SK-N-SH treated with all-trans-retinoic acid at 6 μM for 48 hours (cell line): ENCODE data around the gene ZMIZ2.

ENCODE experiments used
- ATAC-seq: fragments of 200-7000 bp; cut with Tn5 transposase; 3 replicates; pipeline ENCODE4 v1.9.1; 2020; ENCODE audit warnings: mild to moderate bottlenecking, moderate library complexity
- ARNTL ChIP-seq: fragments of 450-650 bp; formaldehyde crosslinking; IDR thresholded peaks from 2 replicates; pipeline ENCODE4 v1.5.0; 2020; ENCODE audit warnings: low read depth, mild to moderate bottlenecking, moderate library complexity, borderline replicate concordance
- CREB5 ChIP-seq: fragments of 250-450 bp; sonication (Bioruptor Pico); IDR thresholded peaks from 2 replicates; pipeline ENCODE4 v1.5.1; 2020; ENCODE audit warnings: low read depth, mild to moderate bottlenecking, moderate library complexity
- CSRNP3 ChIP-seq: fragments of 250-450 bp; sonication (Bioruptor Pico); IDR thresholded peaks from 2 replicates; pipeline ENCODE4 v1.5.1; 2021; ENCODE audit warnings: mild to moderate bottlenecking, moderate library complexity
- GLIS3 ChIP-seq: fragments of 250-450 bp; sonication (Bioruptor Pico); IDR thresholded peaks from 2 replicates; pipeline ENCODE4 v1.5.0; 2020; ENCODE audit warnings: mild to moderate bottlenecking, moderate library complexity
- OSR1 ChIP-seq: fragments of 250-450 bp; sonication (Bioruptor Pico); IDR thresholded peaks from 2 replicates; pipeline ENCODE4 v1.8.0; 2022; ENCODE audit warnings: moderate library complexity, mild to moderate bottlenecking, inconsistent platforms
- PATZ1 ChIP-seq: fragments of 250-450 bp; sonication (Bioruptor Pico); IDR thresholded peaks from 2 replicates; pipeline ENCODE4 v1.8.0; 2020; ENCODE audit warnings: mild to moderate bottlenecking, moderate library complexity, borderline replicate concordance
- PPARA ChIP-seq: fragments of 250-450 bp; sonication (Bioruptor Pico); IDR thresholded peaks from 2 replicates; pipeline ENCODE4 v1.5.0; 2020; ENCODE audit warnings: mild to moderate bottlenecking, borderline replicate concordance
- RARB ChIP-seq: fragments of 250-450 bp; sonication (Bioruptor Pico); IDR thresholded peaks from 2 replicates; pipeline ENCODE4 v1.8.0; 2021; ENCODE audit warnings: mild to moderate bottlenecking, moderate library complexity
- SNAI2 ChIP-seq: fragments of 250-450 bp; sonication (Bioruptor Pico); IDR thresholded peaks from 2 replicates; pipeline ENCODE4 v1.5.0; 2020; ENCODE audit warnings: mild to moderate bottlenecking, moderate library complexity
- TCF4 ChIP-seq: fragments of 250-450 bp; sonication (Bioruptor Pico); IDR thresholded peaks from 2 replicates; pipeline ENCODE4 v1.8.0; 2021; ENCODE audit warnings: mild to moderate bottlenecking, moderate library complexity, borderline replicate concordance
- TOX ChIP-seq: fragments of 250-450 bp; sonication (Bioruptor Pico); IDR thresholded peaks from 2 replicates; pipeline ENCODE4 v1.8.0; 2021; ENCODE audit warnings: mild to moderate bottlenecking, moderate library complexity, borderline replicate concordance
- ZC3H10 ChIP-seq: fragments of 250-450 bp; sonication (Bioruptor Pico); IDR thresholded peaks from 2 replicates; pipeline ENCODE4 v1.5.1; 2021; ENCODE audit warnings: mild to moderate bottlenecking, moderate library complexity
- ZFP3 ChIP-seq: fragments of 250-450 bp; sonication (Bioruptor Pico); IDR thresholded peaks from 2 replicates; pipeline ENCODE4 v1.5.0; 2020; ENCODE audit warnings: mild to moderate bottlenecking, moderate library complexity
- ZNF565 ChIP-seq: fragments of 450-650 bp; formaldehyde crosslinking; conservative IDR thresholded peaks from 2 replicates; pipeline ENCODE4 v1.5.0; 2020; ENCODE audit warnings: low read depth, mild to moderate bottlenecking, moderate library complexity
- ZNF70 ChIP-seq: fragments of 450-650 bp; formaldehyde crosslinking; IDR thresholded peaks from 2 replicates; pipeline ENCODE4 v1.5.0; 2020; ENCODE audit warnings: mild to moderate bottlenecking, moderate library complexity
- ZNF8 ChIP-seq: fragments of 450-650 bp; formaldehyde crosslinking; IDR thresholded peaks from 2 replicates; pipeline ENCODE4 v1.5.0; 2020; ENCODE audit warnings: mild to moderate bottlenecking, moderate library complexity
- TF ChIP-seq, protein P1 (sequence below): fragments of 250-450 bp; sonication (Bioruptor Pico); IDR thresholded peaks from 2 replicates; pipeline ENCODE4 v1.8.0; 2021; ENCODE audit warnings: low read depth, mild to moderate bottlenecking, moderate library complexity, borderline replicate concordance

The ZMIZ2 gene

GRCh38 chr7:44814919-44815318, 66.3 kb downstream of the ZMIZ2 start:
- TF ChIP-seq TOX (CRISPR knock-in tag): no peak
- no peak for TF ChIP-seq ZC3H10 (CRISPR knock-in tag)
- TF ChIP-seq ZFP3 (CRISPR knock-in tag): no peak
- TF ChIP-seq TCF4 (CRISPR knock-in tag): no peak
- TF ChIP-seq SNAI2 (CRISPR knock-in tag): no peak
- TF ChIP-seq ARNTL: no peak
- no peak for TF ChIP-seq PATZ1
- TF ChIP-seq, all 23 proteins: peak for 0
- ATAC-seq: no peak

DNA sequence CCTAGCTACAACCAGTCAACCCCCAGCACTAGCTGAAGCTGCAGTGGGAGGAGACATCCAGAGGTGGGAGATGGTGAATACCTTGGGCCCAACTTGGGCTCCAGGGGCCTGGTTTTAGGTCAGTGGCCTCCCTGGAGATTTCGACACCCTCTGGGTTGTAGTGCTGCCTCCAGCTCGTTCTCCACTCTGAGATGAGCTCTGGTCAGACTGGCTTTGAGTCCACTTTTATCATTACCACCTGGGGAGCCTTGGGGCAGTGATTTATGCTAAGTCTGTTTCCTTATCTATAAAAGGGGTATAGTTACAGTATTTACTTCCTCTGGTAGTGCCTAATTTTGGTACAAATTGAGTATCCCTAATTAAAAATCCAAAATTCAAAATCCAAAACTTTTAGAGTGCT, 70.6 kb downstream of the ZMIZ2 start:
- no peak for ATAC-seq
- TF ChIP-seq OSR1 (CRISPR knock-in tag) (no peak), ZNF565 (CRISPR knock-in tag) (no peak), ARNTL (no peak), TOX (CRISPR knock-in tag) (no peak), TCF4 (CRISPR knock-in tag) (no peak), RARB (CRISPR knock-in tag) (no peak), CSRNP3 (no peak), ZNF8 (CRISPR knock-in tag) (no peak), PPARA (CRISPR knock-in tag) (no peak), CREB5 (CRISPR knock-in tag) (no peak), ZNF70 (no peak), ZC3H10 (CRISPR knock-in tag) (no peak), GLIS3 (CRISPR knock-in tag) (no peak)
- TF ChIP-seq, protein P1, sequence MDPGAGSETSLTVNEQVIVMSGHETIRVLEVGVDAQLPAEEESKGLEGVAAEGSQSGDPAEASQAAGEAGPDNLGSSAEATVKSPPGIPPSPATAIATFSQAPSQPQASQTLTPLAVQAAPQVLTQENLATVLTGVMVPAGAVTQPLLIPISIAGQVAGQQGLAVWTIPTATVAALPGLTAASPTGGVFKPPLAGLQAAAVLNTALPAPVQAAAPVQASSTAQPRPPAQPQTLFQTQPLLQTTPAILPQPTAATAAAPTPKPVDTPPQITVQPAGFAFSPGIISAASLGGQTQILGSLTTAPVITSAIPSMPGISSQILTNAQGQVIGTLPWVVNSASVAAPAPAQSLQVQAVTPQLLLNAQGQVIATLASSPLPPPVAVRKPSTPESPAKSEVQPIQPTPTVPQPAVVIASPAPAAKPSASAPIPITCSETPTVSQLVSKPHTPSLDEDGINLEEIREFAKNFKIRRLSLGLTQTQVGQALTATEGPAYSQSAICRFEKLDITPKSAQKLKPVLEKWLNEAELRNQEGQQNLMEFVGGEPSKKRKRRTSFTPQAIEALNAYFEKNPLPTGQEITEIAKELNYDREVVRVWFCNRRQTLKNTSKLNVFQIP (CRISPR knock-in tag): no peak
